H1 (cell line): ENCODE measurements around the gene HS3ST5. TPM values are rescaled to one million over a fixed set of nuclear protein-coding genes. Genes with fewer than 3 reads are reported as not detected.

Experiments
- CTCF ChIA-PET: fragments of 300-600 bp; sonication (Branson Sonifier 250); formaldehyde crosslinking; loops from one replicate; lab custom pipeline; 2021; ENCODE audit not compliant: partially characterized antibody; lab: Charles Lee
- POLR2A ChIA-PET: fragments of 300-600 bp; sonication (Branson Sonifier 250); formaldehyde crosslinking; loops from one replicate; lab custom pipeline; 2021; ENCODE audit warnings: inconsistent platforms; ENCODE audit not compliant: partially characterized antibody; lab: Charles Lee
- DNase-seq, 2 experiments: peaks; one replicate each; pipeline versions ENCODE4 v3.0.0 to v3.0.0-alpha.2; 2010 to 2022; ENCODE audit warnings: low spot score in 2 of 2, low read depth in 1 of 2, mixed read lengths in 1 of 2
- FAIRE-seq: peaks from 2 replicates; lab custom pipeline; 2011; peaks lifted over from hg19 to GRCh38; lab: Jason Lieb, UNC
- H2AFZ ChIP-seq: 2 replicates; pipeline ENCODE4 v1.8.1; 2012; ENCODE audit warnings: low read length, inconsistent platforms
- H2AK5ac ChIP-seq: 2 replicates; pipeline ENCODE4 v1.6.1; 2013; ENCODE audit warnings: low read depth, low read length
- H2BK120ac ChIP-seq: replicated peaks from 2 replicates; pipeline ENCODE3; 2013; ENCODE audit warnings: low read depth, low read length, inconsistent platforms
- H2BK12ac ChIP-seq: 2 replicates; pipeline ENCODE4 v1.6.1; 2013; ENCODE audit warnings: low read depth, low read length
- H2BK15ac ChIP-seq: 2 replicates; pipeline ENCODE4 v1.6.1; 2013; ENCODE audit warnings: low read length
- H2BK20ac ChIP-seq: 2 replicates; pipeline ENCODE4 v1.6.1; 2013; ENCODE audit warnings: low read length
- H2BK5ac ChIP-seq: 2 replicates; pipeline ENCODE4 v1.6.1; 2013; ENCODE audit warnings: low read depth, low read length
- H3K14ac ChIP-seq: 2 replicates; pipeline ENCODE4 v1.6.1; 2013; ENCODE audit warnings: inconsistent platforms; ENCODE audit not compliant: insufficient read length
- H3K18ac ChIP-seq: 2 replicates; pipeline ENCODE4 v1.6.1; 2013; ENCODE audit warnings: low read length; ENCODE audit errors: extremely low read depth
- H3K23ac ChIP-seq: 2 replicates; pipeline ENCODE4 v1.6.1; 2013; ENCODE audit warnings: inconsistent platforms; ENCODE audit not compliant: insufficient read length
- H3K23me2 ChIP-seq: 2 replicates; pipeline ENCODE4 v1.6.1; 2013; ENCODE audit warnings: low read depth, low read length
- H3K27ac ChIP-seq: 2 replicates; pipeline ENCODE4 v1.6.1; 2011; ENCODE audit warnings: low read depth, low read length, inconsistent platforms
- H3K27me3 ChIP-seq, 4 experiments: replicated peaks in 1 of 4; 1 replicate in 1 of 4; 2 replicates in 3 of 4; pipeline versions ENCODE4 v1.6.1 to v1.8.1; 2011 to 2013; ENCODE audit warnings: low read length in 3 of 4, mild to moderate bottlenecking in 3 of 4, inconsistent platforms in 2 of 4, mixed read lengths in 2 of 4, moderate library complexity in 1 of 4; ENCODE audit not compliant: control insufficient read depth in 3 of 4, insufficient read depth in 3 of 4; ENCODE audit errors: extremely low read depth in 1 of 4
- H3K36me3 ChIP-seq, 4 experiments: 2 replicates each; pipeline versions ENCODE4 v1.6.1 to v1.8.1; 2011 to 2013; ENCODE audit warnings: mild to moderate bottlenecking in 4 of 4, low read length in 3 of 4, moderate library complexity in 2 of 4, control low read depth in 1 of 4, inconsistent platforms in 1 of 4; ENCODE audit not compliant: insufficient read depth in 4 of 4, control insufficient read depth in 2 of 4
- H3K4ac ChIP-seq: replicated peaks from 2 replicates; pipeline ENCODE3; 2013; ENCODE audit warnings: low read length, low read depth, mixed read lengths, inconsistent platforms; ENCODE audit not compliant: insufficient read length
- H3K4me1 ChIP-seq, 4 experiments: replicated peaks in 1 of 4; 1 replicate in 1 of 4; 2 replicates in 3 of 4; pipeline versions ENCODE4 v1.6.1 to v1.8.1; 2011 to 2013; ENCODE audit warnings: low read length in 3 of 4, inconsistent platforms in 2 of 4, mixed read lengths in 1 of 4; ENCODE audit not compliant: insufficient read depth in 4 of 4, control insufficient read depth in 3 of 4
- H3K4me2 ChIP-seq, 2 experiments: 2 replicates each; pipeline versions ENCODE4 v1.6.1 to v1.8.1; 2011 to 2013; ENCODE audit warnings: low read depth in 2 of 2, low read length in 2 of 2, control low read depth in 1 of 2, inconsistent platforms in 1 of 2, mild to moderate bottlenecking in 1 of 2; ENCODE audit not compliant: insufficient read depth in 1 of 2
- H3K4me3 ChIP-seq, 4 experiments: fragments of 200-600, 300-600 bp in 1 of 4; sonication (generic), shearing (Covaris generic), sonication (Bioruptor Twin) in 1 of 4; 2 replicates each; pipeline versions ENCODE4 v1.5.1 to v1.8.1; 2011 to 2016; ENCODE audit warnings: low read length in 4 of 4, low read depth in 3 of 4, control low read depth in 2 of 4, inconsistent platforms in 2 of 4, mild to moderate bottlenecking in 2 of 4, mixed read lengths in 1 of 4, moderate library complexity in 1 of 4; ENCODE audit not compliant: insufficient read depth in 2 of 4; ENCODE audit errors: extremely low read depth in 1 of 4
- H3K56ac ChIP-seq: replicated peaks from 2 replicates; pipeline ENCODE3; 2013; ENCODE audit warnings: low read depth, mild to moderate bottlenecking, mixed read lengths, low read length, inconsistent platforms; ENCODE audit not compliant: insufficient read length
- H3K79me1 ChIP-seq: 2 replicates; pipeline ENCODE4 v1.6.1; 2013; ENCODE audit warnings: low read depth, low read length, control low read depth
- H3K79me2 ChIP-seq, 2 experiments: 2 replicates each; pipeline versions ENCODE4 v1.6.1 to v1.8.1; 2012 to 2013; ENCODE audit warnings: low read length in 2 of 2, mild to moderate bottlenecking in 2 of 2, inconsistent platforms in 1 of 2; ENCODE audit not compliant: insufficient read depth in 2 of 2, control insufficient read depth in 1 of 2
- H3K9ac ChIP-seq, 4 experiments: replicated peaks in 1 of 4; 1 replicate in 1 of 4; 2 replicates in 3 of 4; pipeline versions ENCODE4 v1.6.1 to v1.8.1; 2011 to 2013; ENCODE audit warnings: low read depth in 3 of 4, low read length in 3 of 4, control low read depth in 2 of 4, mild to moderate bottlenecking in 2 of 4, moderate library complexity in 2 of 4, inconsistent platforms in 1 of 4; ENCODE audit errors: extremely low read depth in 1 of 4
- H3K9me3 ChIP-seq, 2 experiments: 2 replicates each; pipeline versions ENCODE4 v1.6.1 to v1.8.1; 2012 to 2013; ENCODE audit warnings: mild to moderate bottlenecking in 2 of 2, moderate library complexity in 2 of 2, control low read depth in 1 of 2, inconsistent platforms in 1 of 2, low read depth in 1 of 2, low read length in 1 of 2, mixed read lengths in 1 of 2; ENCODE audit not compliant: insufficient read depth in 2 of 2
- H4K20me1 ChIP-seq, 2 experiments: replicated peaks in 1 of 2; 2 replicates each; pipeline versions ENCODE3 to v1.8.1; 2011 to 2013; ENCODE audit warnings: inconsistent platforms in 2 of 2, low read length in 2 of 2, mild to moderate bottlenecking in 1 of 2; ENCODE audit not compliant: insufficient read depth in 2 of 2, control insufficient read depth in 1 of 2
- H4K5ac ChIP-seq: 2 replicates; pipeline ENCODE4 v1.6.1; 2013; ENCODE audit warnings: low read length, low read depth, mixed read lengths, inconsistent platforms; ENCODE audit not compliant: insufficient read length
- H4K8ac ChIP-seq: 2 replicates; pipeline ENCODE4 v1.8.0; 2013; ENCODE audit warnings: mild to moderate bottlenecking, moderate library complexity, low read length, inconsistent platforms; ENCODE audit not compliant: insufficient read depth; ENCODE audit errors: extremely low read depth
- H4K91ac ChIP-seq: replicated peaks from 2 replicates; pipeline ENCODE3; 2013; ENCODE audit warnings: low read length, mixed read lengths, inconsistent platforms; ENCODE audit not compliant: insufficient read length
- ASH2L ChIP-seq: fragments of 200-600, 300-600 bp; sonication (generic); IDR thresholded peaks from one replicate; pipeline ENCODE4 v1.7.1; 2017; ENCODE audit warnings: low read length
- CEBPB ChIP-seq: IDR thresholded peaks from 2 replicates; pipeline ENCODE4 v1.6.1; 2012; ENCODE audit warnings: low read depth, low read length
- CHD2 ChIP-seq: IDR thresholded peaks from 2 replicates; pipeline ENCODE4 v1.6.1; 2012; ENCODE audit warnings: low read length, improper control_type of control experiment
- E2F6 ChIP-seq: IDR thresholded peaks from 2 replicates; pipeline ENCODE4 v1.6.1; 2012; ENCODE audit warnings: inconsistent platforms
- EGR1 ChIP-seq: IDR thresholded peaks from 2 replicates; pipeline ENCODE4 v1.6.1; 2011; ENCODE audit warnings: low read depth, low read length, borderline replicate concordance
- EP300 ChIP-seq, 2 experiments: IDR thresholded peaks; 1 replicate in 1 of 2; 2 replicates in 1 of 2; pipeline ENCODE4 v1.6.1; 2011 to 2012; ENCODE audit warnings: low read depth in 2 of 2, low read length in 2 of 2, mild to moderate bottlenecking in 2 of 2, borderline replicate concordance in 1 of 2, inconsistent platforms in 1 of 2, moderate library complexity in 1 of 2
- GABPA ChIP-seq: IDR thresholded peaks from 2 replicates; pipeline ENCODE4 v1.6.1; 2011; ENCODE audit warnings: mild to moderate bottlenecking, low read length, moderate library complexity, borderline replicate concordance; ENCODE audit not compliant: insufficient read depth
- HDAC6 ChIP-seq: IDR thresholded peaks from one replicate; pipeline ENCODE4 v1.7.1; 2012; ENCODE audit warnings: low read depth, mild to moderate bottlenecking, inconsistent platforms, low read length, moderate library complexity
- RFX5 ChIP-seq: IDR thresholded peaks from 2 replicates; pipeline ENCODE4 v1.6.1; 2011; ENCODE audit warnings: low read depth, low read length, improper control_type of control experiment, borderline replicate concordance
- SP4 ChIP-seq: IDR thresholded peaks from 2 replicates; pipeline ENCODE4 v1.6.1; 2012; ENCODE audit warnings: low read length, inconsistent platforms
- TAF1 ChIP-seq: IDR thresholded peaks from 2 replicates; pipeline ENCODE4 v1.6.1; 2011; ENCODE audit warnings: mild to moderate bottlenecking, low read depth, low read length
- TCF12 ChIP-seq: IDR thresholded peaks from 2 replicates; pipeline ENCODE4 v1.6.1; 2011; ENCODE audit warnings: low read depth, mild to moderate bottlenecking, low read length
- ZNF274 ChIP-seq: IDR thresholded peaks from 2 replicates; pipeline ENCODE4 v1.7.0; 2012; ENCODE audit warnings: low read length, borderline replicate concordance; ENCODE audit errors: extremely low read depth
- WGBS, 2 experiments: shearing (Covaris generic) in 1 of 2; methylation state at CpG; one replicate each; pipeline versions ENCODE4 v1.1.6 to v1.1.7; 2013 to 2015; ENCODE audit warnings: low lambda C conversion rate in 2 of 2, mixed read lengths in 2 of 2, inconsistent platforms in 1 of 2, low coverage in 1 of 2, missing lambda C conversion rate in 1 of 2; ENCODE audit not compliant: insufficient replicate concordance in 2 of 2, insufficient coverage in 1 of 2, insufficient read length in 1 of 2; ENCODE audit errors: extremely low coverage in 1 of 2, missing lambda C conversion rate in 1 of 2; 5-methylcytosine and 5-hydroxymethylcytosine counted together
- polyA plus RNA-seq, 7 experiments: library from polyadenylated mRNA; depleted of rRNA in 3 of 7; stranded (reverse) in 5 of 7; unstranded in 2 of 7; fragments of >200 nt in 5 of 7; fragments of 200-250 nt in 2 of 7; gene quantifications; 1 replicate in 5 of 7; 2 replicates in 1 of 7; 4 replicates in 1 of 7; pipeline versions ENCODE4 v1.2.1 to v1.2.3, GENCODE V29; 2011 to 2013; ENCODE audit warnings: missing spikeins in 2 of 7, mixed read lengths in 2 of 7
- total RNA-seq: library from RNA; stranded (reverse); fragmentation: NEBNext Ultra II Directional; extraction: Animal tissue kit (Norgen Biotek cat#: 25700); gene quantifications from 2 replicates; pipeline ENCODE4 v1.2.1, GENCODE V29; 2021

Gene HS3ST5
- total and polyA plus RNA-seq, 2 of the 8 experiments (the other 6 are each of a cell fraction or from before 2014, with no cell fraction given) = 1.2 to 9.9 TPM

GRCh38 chr6:114042267-114043016 lies 300.4 kb downstream of the HS3ST5 start:
- no peak overlapping the region for H2AFZ ChIP-seq
- H3K27me3 ChIP-seq = no peaks in the 10 kb centered on the region
- WGBS, 2 experiments = 82% methylated on average over 7 of the region's 7 CpGs; no CpG with 5 or more reads in 1 of the 2 experiments
- no peak overlapping the region for H2BK12ac ChIP-seq
- H4K5ac ChIP-seq = no peak overlapping the region
- H2BK15ac ChIP-seq = no peak overlapping the region
- H2BK120ac ChIP-seq = no peak overlapping the region
- no peak for FAIRE-seq
- H4K8ac ChIP-seq = no peak overlapping the region
- H3K36me3 ChIP-seq = no peaks in the 10 kb centered on the region
- H4K20me1 ChIP-seq = no peaks in the 10 kb centered on the region
- no peak overlapping the region for H3K23ac ChIP-seq
- ChIA-PET POLR2A (no interaction called here), CTCF (interaction anchor here (0.6 to 2.3 kb wide), 3 partner anchors 46 to 1282 kb away, joined by 3 to 6 read pairs (median 4); no protein-coding TSS in a partner anchor)
- peaks cover 0 to 2% (median 0%) of the 10 kb centered on the region in 4 experiments; a peak in 1 of 7 replicates for H3K4me1 ChIP-seq
- H3K4me2 ChIP-seq = no peak overlapping the region
- no peak overlapping the region for H3K18ac ChIP-seq
- H2BK20ac ChIP-seq = no peak overlapping the region
- no peak overlapping the region for H2AK5ac ChIP-seq
- no peak overlapping the region for H3K4me3 ChIP-seq
- no peaks in the 10 kb centered on the region for H3K23me2 ChIP-seq
- no peak overlapping the region for H3K56ac ChIP-seq
- no peak overlapping the region for H3K14ac ChIP-seq
- H3K79me1 ChIP-seq = no peaks in the 10 kb centered on the region
- H3K27ac ChIP-seq = no peak overlapping the region
- H3K4ac ChIP-seq = no peak overlapping the region
- no peaks in the 10 kb centered on the region for H3K9me3 ChIP-seq
- no peak for DNase-seq
- H4K91ac ChIP-seq = no peak overlapping the region
- no peaks in the 10 kb centered on the region for H3K79me2 ChIP-seq
- no peak overlapping the region for H3K9ac ChIP-seq
- H2BK5ac ChIP-seq = no peak overlapping the region
- TF ChIP-seq ASH2L = no peak
- no peak for TF ChIP-seq HDAC6
- TF ChIP-seq SP4 = no peak
- TF ChIP-seq EGR1 = no peak
- TF ChIP-seq ZNF274 = no peak
- TF ChIP-seq TCF12 = no peak
- TF ChIP-seq E2F6 = no peak
- no peak for TF ChIP-seq RFX5
- no peak for TF ChIP-seq CEBPB
- no peak for TF ChIP-seq TAF1
- TF ChIP-seq EP300 (IDR thresholded peaks at IDR 0.05; ENCODE audit: borderline replicate concordance in 1 of 2, low read depth in 2 of 2, low read length in 2 of 2) = no peak
- TF ChIP-seq CHD2 = no peak
- no peak for TF ChIP-seq GABPA
